CD4-positive, CD25-positive, alpha-beta regulatory T cell (primary cell): ENCODE results near the gene PDIA5. TPM values are rescaled to one million over a fixed set of nuclear protein-coding genes. Genes with fewer than 3 reads are reported as not detected.
A peak's percentile ranks its signal among the peaks of the same experiment; 100 is the strongest.

Source experiments
- ATAC-seq, 2 donors: fragments of 150-1000 bp; cut with Tn5 transposase; one replicate each; pipeline ENCODE4 v1.10.0; 2021; ENCODE audit warnings: low read depth in 2 of 2, moderate number of reproducible peaks in 2 of 2, moderate library complexity in 1 of 2
- DNase-seq, 3 donors: peaks; one replicate each; pipeline versions ENCODE4 v3.0.0 to v3.0.0-alpha.2; 2012 to 2022; ENCODE audit warnings: mixed read lengths in 1 of 3
- H3K27ac ChIP-seq: one replicate; pipeline ENCODE4 v1.7.0; 2013; ENCODE audit warnings: mild to moderate bottlenecking, low read length; ENCODE audit not compliant: insufficient read depth, poor library complexity, severe bottlenecking
- H3K27me3 ChIP-seq: one replicate; pipeline ENCODE4 v1.7.0; 2013; ENCODE audit warnings: low read length; ENCODE audit not compliant: control insufficient read depth, insufficient read depth
- H3K36me3 ChIP-seq: one replicate; pipeline ENCODE4 v1.7.0; 2013; ENCODE audit warnings: mild to moderate bottlenecking, low read length, moderate library complexity; ENCODE audit not compliant: control insufficient read depth, insufficient read depth
- H3K4me1 ChIP-seq: 2 replicates; pipeline ENCODE4 v1.7.0; 2013; ENCODE audit warnings: mild to moderate bottlenecking, low read length; ENCODE audit not compliant: insufficient read depth, control insufficient read depth, poor library complexity, severe bottlenecking
- H3K4me3 ChIP-seq: one replicate; pipeline ENCODE4 v1.7.0; 2013; ENCODE audit warnings: low read depth, mild to moderate bottlenecking, low read length, moderate library complexity
- H3K9me3 ChIP-seq, 2 experiments: 1 replicate in 1 of 2; 2 replicates in 1 of 2; pipeline ENCODE4 v1.7.0; 2013; ENCODE audit warnings: low read length in 2 of 2, mild to moderate bottlenecking in 1 of 2, moderate library complexity in 1 of 2; ENCODE audit not compliant: control insufficient read depth in 2 of 2
- H3K27ac Mint-ChIP-seq, 3 donors: one replicate each; pipeline ENCODE4 v1.8.0; 2020 to 2022; ENCODE audit warnings: mild to moderate bottlenecking in 3 of 3, mixed read lengths in 3 of 3, moderate library complexity in 2 of 3
- H3K27me3 Mint-ChIP-seq: one replicate; pipeline ENCODE4 v1.8.0; 2022; ENCODE audit warnings: mild to moderate bottlenecking, mixed read lengths
- H3K36me3 Mint-ChIP-seq: one replicate; pipeline ENCODE4 v1.8.0; 2020; ENCODE audit warnings: mixed read lengths
- H3K4me1 Mint-ChIP-seq, 4 donors: one replicate each; pipeline ENCODE4 v1.8.0; 2020 to 2022; ENCODE audit warnings: mixed read lengths in 4 of 4, mild to moderate bottlenecking in 1 of 4
- H3K4me3 Mint-ChIP-seq, 4 donors: one replicate each; pipeline ENCODE4 v1.8.0; 2020 to 2022; ENCODE audit warnings: mild to moderate bottlenecking in 4 of 4, mixed read lengths in 4 of 4, moderate library complexity in 3 of 4
- H3K9me3 Mint-ChIP-seq, 7 donors: one replicate each; pipeline ENCODE4 v1.8.0; 2020 to 2022; ENCODE audit warnings: mixed read lengths in 7 of 7, mild to moderate bottlenecking in 3 of 7, moderate library complexity in 2 of 7
- polyA plus RNA-seq, 4 donors: library from polyadenylated mRNA; unstranded; fragments of 300-500 nt; fragmentation: Illumina TruSeq; gene quantifications; one replicate each; pipeline ENCODE4 v1.2.3, GENCODE V29; 2021
- total RNA-seq: library from RNA; stranded (reverse); gene quantifications from one replicate; pipeline ENCODE4 v1.2.3, GENCODE V29; 2022

PDIA5 gene
- total and polyA plus RNA-seq, 5 donors from 2014 or later, result 0.92 to 2.6 (median 1.3) TPM

DNA sequence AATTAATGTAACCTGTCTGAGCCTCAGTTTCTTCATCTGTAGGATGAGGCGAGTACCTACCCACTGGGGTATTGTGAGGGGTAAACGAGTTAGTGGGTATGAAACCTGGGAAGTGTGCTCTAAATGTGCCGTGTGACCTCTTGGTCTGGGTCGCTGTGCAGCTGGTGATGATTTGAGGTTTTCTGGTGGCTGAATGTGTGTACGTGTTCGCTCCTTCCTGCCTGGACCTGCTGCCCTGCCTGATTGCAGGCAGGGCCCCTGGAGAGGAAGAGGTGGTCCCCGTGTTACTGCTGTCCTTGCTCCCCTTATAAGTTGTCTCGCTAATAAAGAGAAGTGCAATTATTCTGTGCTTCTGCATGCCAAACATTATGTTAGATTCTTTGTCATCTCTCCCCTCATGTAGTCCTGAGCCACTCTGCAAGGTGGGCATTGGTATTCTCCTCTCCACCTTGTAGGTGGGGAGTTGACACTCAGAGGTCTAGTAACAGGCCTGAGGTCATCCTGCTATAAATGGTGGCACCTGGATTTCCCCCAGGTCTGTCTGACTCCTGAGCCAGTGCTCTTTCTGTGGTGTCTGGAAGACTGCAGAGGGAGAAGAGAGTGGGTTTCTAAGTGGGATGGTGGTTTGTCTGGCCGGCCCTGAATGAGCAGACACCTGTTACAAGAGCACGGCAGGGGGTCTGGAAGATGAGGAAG is 15.7 kb downstream of the PDIA5 start:
- H3K27me3 ChIP-seq, result no peaks in the 10 kb centered on the region
- H3K4me3 Mint-ChIP-seq, result no peak overlapping the region
- H3K27me3 Mint-ChIP-seq, result no peaks in the 10 kb centered on the region
- H3K9me3 Mint-ChIP-seq, result peaks cover 0 to 2% (median 0%) of the 10 kb centered on the region in 7 donors
- peaks cover 0 to 8% (median 3%) of the 10 kb centered on the region in 4 donors for H3K4me1 Mint-ChIP-seq
- H3K4me1 ChIP-seq, result no peaks in the 10 kb centered on the region
- peak overlapping the region in 2 of 3 donors; percentile 11 to 46 for H3K27ac Mint-ChIP-seq
- ATAC-seq, result no peak
- no peaks in the 10 kb centered on the region for H3K36me3 ChIP-seq
- H3K36me3 Mint-ChIP-seq, result peaks cover 3% of the 10 kb centered on the region
- H3K9me3 ChIP-seq, result no peaks in the 10 kb centered on the region
- no peak overlapping the region for H3K4me3 ChIP-seq
- no peak overlapping the region for H3K27ac ChIP-seq
- DNase-seq, result no peak

DNA sequence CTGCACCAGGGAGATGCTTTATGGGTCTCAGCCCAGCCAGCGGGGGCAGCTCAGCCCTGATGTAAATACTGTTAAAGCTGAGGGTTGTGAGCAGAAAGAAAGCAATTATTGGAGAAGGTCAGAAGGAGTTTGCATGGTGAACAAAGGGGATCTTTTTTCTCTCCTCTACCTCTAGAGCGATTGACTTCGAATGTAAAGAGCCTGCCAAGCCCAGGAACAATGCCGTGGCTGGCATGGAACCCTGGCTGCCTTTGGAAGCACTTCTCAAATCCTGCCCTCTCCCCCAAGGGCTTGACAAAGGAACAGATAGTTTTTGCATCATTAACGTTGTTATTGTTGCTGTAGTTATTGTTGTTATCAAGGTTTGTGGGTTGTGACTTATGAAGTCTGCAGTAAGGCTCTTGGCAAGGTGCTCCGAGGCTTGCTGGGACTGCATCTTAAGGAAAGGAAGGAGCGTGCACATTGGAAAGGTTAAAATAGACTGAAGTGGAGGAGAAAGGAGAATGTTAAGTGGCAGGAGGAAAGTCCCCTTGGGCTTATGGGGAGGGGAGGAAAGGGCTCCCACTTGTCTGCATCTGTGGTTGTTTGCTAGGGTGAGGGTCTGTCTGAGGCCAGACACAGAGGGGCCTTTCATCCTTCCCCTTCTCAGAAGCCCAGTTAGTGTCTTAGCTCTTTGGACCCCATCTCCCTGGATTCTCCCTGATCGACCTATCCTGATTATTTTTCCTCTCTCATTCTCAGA is 16.7 kb downstream of the PDIA5 start:
- H3K9me3 Mint-ChIP-seq, result peaks cover 0 to 2% (median 0%) of the 10 kb centered on the region in 7 donors
- no peaks in the 10 kb centered on the region for H3K27me3 Mint-ChIP-seq
- peak overlapping the region in 1 of 3 donors; percentile 1 for H3K27ac Mint-ChIP-seq
- H3K36me3 Mint-ChIP-seq, result peaks cover 3% of the 10 kb centered on the region
- Histone ChIP-seq H3K4me3 (no peak overlapping the region), H3K4me1 (no peaks in the 10 kb centered on the region), H3K9me3 (no peaks in the 10 kb centered on the region), H3K27me3 (no peaks in the 10 kb centered on the region), H3K27ac (no peak overlapping the region), H3K36me3 (no peaks in the 10 kb centered on the region)
- ATAC-seq (no peak), DNase-seq (no peak)
- peaks cover 0 to 8% (median 3%) of the 10 kb centered on the region in 4 donors for H3K4me1 Mint-ChIP-seq
- no peak overlapping the region for H3K4me3 Mint-ChIP-seq

DNA sequence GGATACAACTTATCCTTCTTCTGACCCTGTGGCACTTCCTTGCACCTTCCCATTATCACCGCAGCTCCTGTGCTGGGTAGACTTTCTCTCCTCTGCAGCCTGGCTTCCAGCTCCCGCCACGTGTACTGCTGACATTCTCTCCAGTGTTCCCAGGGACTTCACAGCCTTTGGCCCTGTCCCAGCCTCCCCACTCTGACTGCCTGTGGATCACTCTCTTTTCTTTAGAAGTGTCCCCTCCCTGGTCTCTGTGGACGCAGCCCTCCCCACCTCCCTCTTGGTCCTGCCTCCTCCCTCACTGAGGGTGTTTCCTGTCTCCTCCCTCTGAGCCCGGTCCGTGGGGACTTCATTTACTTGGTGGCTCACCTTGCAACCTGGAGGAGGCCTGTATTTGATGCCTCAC is 17.4 kb downstream of the PDIA5 start:
- Mint-ChIP-seq H3K4me3 (no peak overlapping the region), H3K4me1 (peaks cover 0 to 8% (median 3%) of the 10 kb centered on the region in 4 donors), H3K27ac (peak overlapping the region in 2 of 3 donors; percentile 25 to 39), H3K36me3 (peaks cover 3% of the 10 kb centered on the region), H3K27me3 (no peaks in the 10 kb centered on the region), H3K9me3 (peaks cover 0 to 2% (median 0%) of the 10 kb centered on the region in 7 donors)
- no peaks in the 10 kb centered on the region for H3K36me3 ChIP-seq
- no peaks in the 10 kb centered on the region for H3K27me3 ChIP-seq
- no peak overlapping the region for H3K27ac ChIP-seq
- ATAC-seq (no peak), DNase-seq (no peak)
- no peaks in the 10 kb centered on the region for H3K9me3 ChIP-seq
- no peaks in the 10 kb centered on the region for H3K4me1 ChIP-seq
- H3K4me3 ChIP-seq, result no peak overlapping the region

DNA sequence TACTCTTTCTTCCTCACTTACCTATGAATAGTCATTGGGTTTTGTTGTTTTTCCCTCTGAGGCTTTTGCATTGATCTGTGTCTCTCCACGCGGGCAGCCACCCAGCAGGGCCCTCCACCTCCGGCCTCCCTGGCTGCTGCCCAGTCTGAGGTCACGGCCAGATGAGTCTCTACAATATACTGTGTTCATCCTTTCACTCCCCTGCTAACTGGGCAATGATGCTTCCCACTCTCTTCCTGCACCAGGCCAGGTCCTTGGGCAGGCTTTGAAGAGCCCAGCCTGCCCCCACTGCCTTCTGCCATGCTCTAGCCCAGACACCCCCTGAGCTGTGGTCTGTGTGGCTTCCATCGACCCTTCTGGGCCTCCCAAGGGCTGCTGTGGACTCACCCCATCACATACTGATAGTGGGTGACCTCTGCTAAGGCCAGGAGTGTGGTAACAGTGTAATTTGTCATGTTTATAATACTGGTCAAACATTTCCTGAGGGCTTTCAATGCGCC is 18.0 kb downstream of the PDIA5 start:
- ATAC-seq (no peak), DNase-seq (no peak)
- no peaks in the 10 kb centered on the region for H3K27me3 Mint-ChIP-seq
- peaks cover 0 to 8% (median 3%) of the 10 kb centered on the region in 4 donors for H3K4me1 Mint-ChIP-seq
- peak overlapping the region in 1 of 3 donors; percentile 25 for H3K27ac Mint-ChIP-seq
- Histone ChIP-seq H3K27ac (no peak overlapping the region), H3K4me1 (no peaks in the 10 kb centered on the region), H3K36me3 (no peaks in the 10 kb centered on the region), H3K27me3 (no peaks in the 10 kb centered on the region), H3K4me3 (no peak overlapping the region), H3K9me3 (no peaks in the 10 kb centered on the region)
- H3K9me3 Mint-ChIP-seq, result peaks cover 0 to 2% (median 0%) of the 10 kb centered on the region in 7 donors
- no peak overlapping the region for H3K4me3 Mint-ChIP-seq
- peaks cover 3% of the 10 kb centered on the region for H3K36me3 Mint-ChIP-seq

DNA sequence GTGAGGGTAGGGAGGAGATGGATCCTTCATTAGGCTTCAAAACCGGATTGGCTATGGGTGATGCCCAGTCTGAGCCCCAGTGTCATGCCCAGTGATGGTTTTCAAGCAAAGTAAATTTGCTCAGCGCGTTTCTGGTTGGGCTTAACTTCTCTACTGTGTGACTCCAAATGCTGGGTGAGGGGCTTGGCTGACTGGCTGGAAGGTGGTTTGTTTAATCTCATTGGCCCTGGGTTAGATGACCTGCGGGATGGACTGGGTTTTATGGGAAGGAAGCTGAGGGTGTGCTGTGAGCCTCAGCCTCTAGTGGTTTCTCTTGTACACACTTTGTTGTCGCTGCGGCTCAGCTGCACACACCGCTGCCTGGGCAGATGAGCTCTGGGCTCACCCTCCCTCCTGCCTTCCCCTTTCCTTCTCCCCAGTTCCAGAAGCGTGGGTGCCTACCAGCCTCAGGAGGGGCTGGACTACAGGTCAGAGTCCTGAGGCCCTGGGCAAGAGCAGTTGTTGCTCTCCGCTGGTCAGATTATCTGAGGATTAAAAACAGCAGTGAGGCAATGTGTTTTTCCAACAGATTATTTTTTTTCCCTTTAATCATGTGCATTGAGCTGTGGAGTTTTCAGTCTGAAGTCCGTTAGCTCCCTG is 18.6 kb downstream of the PDIA5 start:
- no peak overlapping the region for H3K4me3 ChIP-seq
- H3K27ac ChIP-seq, result no peak overlapping the region
- no peaks in the 10 kb centered on the region for H3K9me3 ChIP-seq
- H3K27me3 ChIP-seq, result no peaks in the 10 kb centered on the region
- ATAC-seq (no peak), DNase-seq (no peak)
- Mint-ChIP-seq H3K9me3 (peaks cover 0 to 2% (median 0%) of the 10 kb centered on the region in 7 donors), H3K4me3 (no peak overlapping the region), H3K27me3 (no peaks in the 10 kb centered on the region), H3K36me3 (peaks cover 3% of the 10 kb centered on the region), H3K4me1 (peaks cover 0 to 8% (median 3%) of the 10 kb centered on the region in 4 donors), H3K27ac (no peak overlapping the region)
- no peaks in the 10 kb centered on the region for H3K4me1 ChIP-seq
- no peaks in the 10 kb centered on the region for H3K36me3 ChIP-seq

DNA sequence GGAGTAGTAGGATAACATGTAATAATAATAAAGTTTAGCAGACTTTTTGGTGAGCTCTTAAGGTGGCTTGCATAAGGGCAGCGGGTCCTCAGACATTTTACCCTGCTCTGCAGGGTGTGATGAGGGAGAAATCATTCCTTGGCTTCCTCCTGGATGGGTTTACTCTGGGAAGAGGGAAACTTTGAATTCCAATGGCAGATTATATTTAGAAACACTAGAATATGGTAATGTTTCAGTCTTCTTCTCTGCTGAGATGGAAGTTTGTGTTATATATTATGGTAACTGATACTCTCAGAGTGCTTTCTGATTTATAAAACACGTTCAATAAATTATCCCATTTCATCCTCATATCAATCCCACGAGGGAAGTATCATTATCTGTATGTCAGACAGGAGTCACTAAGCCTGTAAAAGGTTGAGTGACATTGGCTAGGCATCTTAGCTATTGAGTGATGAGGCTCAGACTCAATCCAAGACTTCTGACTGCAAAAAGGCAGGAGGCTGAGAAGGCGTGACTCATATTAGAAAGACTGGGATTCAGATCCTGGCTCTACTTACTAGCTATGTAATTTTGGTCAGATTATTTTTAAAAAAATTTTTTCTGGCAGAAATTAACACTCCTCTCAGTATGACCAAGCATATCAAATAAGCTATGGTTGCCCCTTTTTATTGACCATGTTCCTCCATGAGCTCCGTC is 19.3 kb downstream of the PDIA5 start:
- no peak overlapping the region for H3K4me3 Mint-ChIP-seq
- no peaks in the 10 kb centered on the region for H3K4me1 ChIP-seq
- H3K36me3 Mint-ChIP-seq, result peaks cover 3% of the 10 kb centered on the region
- H3K9me3 Mint-ChIP-seq, result peaks cover 0 to 2% (median 0%) of the 10 kb centered on the region in 7 donors
- H3K27me3 Mint-ChIP-seq, result no peaks in the 10 kb centered on the region
- no peak overlapping the region for H3K27ac ChIP-seq
- ATAC-seq (no peak), DNase-seq (no peak)
- no peak overlapping the region for H3K27ac Mint-ChIP-seq
- H3K4me3 ChIP-seq, result no peak overlapping the region
- no peaks in the 10 kb centered on the region for H3K27me3 ChIP-seq
- peaks cover 0 to 9% (median 4%) of the 10 kb centered on the region in 4 donors for H3K4me1 Mint-ChIP-seq
- no peaks in the 10 kb centered on the region for H3K36me3 ChIP-seq
- H3K9me3 ChIP-seq, result no peaks in the 10 kb centered on the region

DNA sequence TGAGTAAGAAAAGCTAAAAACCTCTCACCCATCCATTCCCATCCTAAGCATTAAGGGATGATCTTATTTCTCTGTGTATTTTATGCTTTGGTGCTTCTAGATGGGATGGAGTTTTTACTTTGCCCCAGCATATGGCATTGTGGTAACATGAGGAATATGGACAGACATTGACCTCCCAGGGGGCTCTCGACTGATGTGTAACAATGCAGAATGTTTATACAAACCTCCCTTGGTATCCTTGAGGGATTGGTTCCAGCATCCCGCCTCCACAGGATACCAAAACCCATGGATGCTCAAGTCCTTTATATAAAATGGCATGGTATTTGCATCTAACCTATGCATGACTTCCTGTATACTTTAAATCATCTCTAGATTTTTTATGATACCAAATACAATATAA is 21.6 kb downstream of the PDIA5 start:
- H3K27ac Mint-ChIP-seq, result peak overlapping the region in 1 of 3 donors; percentile 56
- Histone ChIP-seq H3K4me1 (no peaks in the 10 kb centered on the region), H3K4me3 (no peak overlapping the region), H3K27me3 (no peaks in the 10 kb centered on the region), H3K36me3 (no peaks in the 10 kb centered on the region), H3K27ac (no peak overlapping the region), H3K9me3 (no peaks in the 10 kb centered on the region)
- ATAC-seq (no peak), DNase-seq (no peak)
- no peaks in the 10 kb centered on the region for H3K27me3 Mint-ChIP-seq
- H3K36me3 Mint-ChIP-seq, result peaks cover 5% of the 10 kb centered on the region
- no peak overlapping the region for H3K4me3 Mint-ChIP-seq
- peaks cover 0 to 2% (median 0%) of the 10 kb centered on the region in 7 donors for H3K9me3 Mint-ChIP-seq
- H3K4me1 Mint-ChIP-seq, result peaks cover 0 to 9% (median 1%) of the 10 kb centered on the region in 4 donors
